HG03571 (cell line): Measurements from ENCODE around the gene MYL3.

Experiments used
- ATAC-seq: cut with Tn5 transposase; IDR thresholded peaks from one replicate; pipeline ENCODE4 v1.9.1; 2021; ENCODE audit not compliant: unreplicated experiment

The MYL3 gene

DNA sequence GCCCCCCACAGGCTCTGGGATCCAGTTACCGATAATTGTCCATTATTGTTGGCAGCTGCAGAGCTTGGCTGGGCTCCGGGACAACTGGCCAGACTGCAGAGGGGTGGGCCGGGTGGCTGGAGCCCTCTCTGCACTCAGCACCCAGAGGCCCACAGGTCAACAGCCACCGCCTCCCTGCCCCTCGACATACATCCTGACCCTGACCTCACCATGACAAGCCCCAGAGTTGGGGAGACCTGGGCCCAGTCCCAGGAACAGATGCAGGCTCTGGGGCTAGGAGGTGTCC lies 36.7 kb upstream of the MYL3 start:
- ATAC-seq = no peak

- no peak for ATAC-seq
Measured at GRCh38 chr3:46899151-46900006, 36.1 kb upstream of the MYL3 start.

GRCh38 chr3:46898321-46899150 lies 35.3 kb upstream of the MYL3 start:
- ATAC-seq = no peak

GRCh38 chr3:46897829-46898320 lies 34.6 kb upstream of the MYL3 start:
- no peak for ATAC-seq

DNA sequence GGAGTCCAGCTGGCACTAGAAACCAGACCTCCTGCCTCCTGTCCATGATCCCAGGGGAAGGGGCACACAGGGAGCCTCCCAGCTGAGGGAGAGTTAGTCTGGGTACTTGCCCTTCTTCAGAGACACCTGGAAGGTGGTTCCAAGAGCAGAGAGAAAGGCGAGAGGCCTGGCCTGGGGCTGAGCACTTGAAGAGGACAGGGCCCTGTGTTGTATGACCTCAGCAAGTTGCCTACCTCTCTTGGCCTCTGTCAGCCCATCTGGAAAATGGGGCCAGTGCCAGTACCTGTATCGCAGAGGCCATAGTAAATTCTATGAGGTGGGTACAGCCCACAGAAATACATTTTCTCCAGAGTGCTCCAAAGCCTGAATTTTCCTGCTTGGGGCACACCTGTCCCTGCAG lies 33.8 kb upstream of the MYL3 start:
- no peak for ATAC-seq

GRCh38 chr3:46896386-46896785 lies 33.1 kb upstream of the MYL3 start:
- ATAC-seq = no peak

- ATAC-seq = no peak
Measured at GRCh38 chr3:46895761-46896160, 32.5 kb upstream of the MYL3 start.

DNA sequence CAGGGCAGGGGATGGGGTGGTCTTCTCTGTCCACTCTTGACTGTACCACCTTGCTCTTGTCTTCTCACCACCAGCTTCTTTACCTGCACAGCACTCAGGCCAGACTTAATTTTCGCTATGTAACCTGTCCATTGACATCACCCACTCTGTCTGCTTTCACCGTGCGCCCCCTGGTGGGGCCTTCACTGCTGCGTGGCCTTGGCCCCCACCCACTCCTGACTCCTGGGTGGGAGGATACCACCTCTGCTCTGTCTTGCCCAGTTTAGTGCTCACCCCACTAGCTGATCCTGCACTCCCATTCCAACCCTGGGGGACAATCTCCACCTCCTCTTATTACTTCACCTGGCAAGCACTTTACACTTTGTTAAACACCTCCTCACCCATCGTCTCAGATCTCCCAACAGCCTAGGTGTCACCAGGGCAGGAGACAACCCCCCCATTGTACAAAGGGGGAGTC lies 32.0 kb upstream of the MYL3 start:
- no peak for ATAC-seq

DNA sequence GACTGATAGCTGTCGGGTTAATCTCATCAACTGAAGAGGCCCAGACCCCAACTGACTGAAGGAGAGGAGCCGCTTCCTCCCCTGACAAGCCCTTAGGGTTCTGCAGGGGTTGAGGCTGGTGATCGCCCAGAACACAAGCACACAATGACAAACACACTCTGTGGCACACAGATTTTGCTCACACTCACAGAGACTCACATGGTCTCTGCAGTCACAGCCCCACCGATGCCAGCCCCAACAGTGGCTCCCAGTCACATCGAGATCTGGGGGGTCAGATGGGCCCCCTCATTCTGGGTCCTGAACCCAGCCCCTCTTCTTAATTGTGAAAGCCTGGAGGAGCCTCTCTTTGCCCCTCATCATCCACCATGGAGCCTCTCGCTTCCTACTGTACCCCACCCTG lies 31.0 kb upstream of the MYL3 start:
- no peak for ATAC-seq

DNA sequence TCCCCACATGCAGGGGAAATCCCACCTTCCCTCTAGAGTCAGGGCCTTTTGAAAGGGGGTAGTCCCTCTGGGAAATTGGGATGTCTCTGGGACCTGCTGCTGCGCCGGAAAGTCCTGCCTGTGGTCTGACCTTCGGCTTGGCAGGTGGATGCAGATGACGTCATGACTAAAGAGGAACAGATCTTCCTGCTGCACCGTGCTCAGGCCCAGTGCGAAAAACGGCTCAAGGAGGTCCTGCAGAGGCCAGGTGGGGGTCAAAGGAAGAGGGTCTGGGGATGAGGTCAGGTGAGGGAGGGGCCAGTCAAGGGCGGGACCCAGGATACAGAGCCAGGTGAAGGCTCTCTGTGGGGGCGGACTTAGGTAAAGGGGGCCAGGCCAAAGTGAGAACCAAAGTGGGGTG lies 30.5 kb upstream of the MYL3 start:
- no peak for ATAC-seq

DNA sequence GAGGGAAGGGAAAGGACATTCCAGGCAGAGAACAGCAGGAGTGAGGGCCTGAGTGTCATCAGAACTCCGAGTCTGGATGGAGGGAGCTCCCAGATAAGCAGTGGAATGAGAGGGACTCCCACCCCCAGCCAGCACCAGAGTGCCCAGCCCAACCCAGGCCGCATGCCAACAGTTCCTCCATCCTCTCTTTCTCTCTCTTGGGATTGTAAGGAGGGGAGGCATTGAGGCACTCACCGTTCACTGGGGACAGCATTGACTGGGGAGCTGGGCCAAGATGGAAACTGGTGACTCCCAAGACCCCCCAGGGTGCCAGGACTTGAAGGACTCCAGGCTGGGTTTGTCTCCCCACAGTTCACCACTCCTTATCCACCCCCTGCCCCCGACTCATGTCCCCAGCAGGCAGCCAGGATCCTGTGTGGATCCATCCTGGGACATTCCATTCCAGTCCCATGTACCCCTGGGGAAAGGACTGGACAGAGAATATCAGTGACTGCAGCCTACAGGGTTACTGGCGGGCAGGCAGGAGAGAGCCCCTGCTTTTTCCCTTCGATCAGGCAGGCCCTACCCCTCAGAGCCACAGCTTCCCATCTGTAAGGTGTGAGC lies 30.0 kb upstream of the MYL3 start:
- ATAC-seq = no peak

DNA sequence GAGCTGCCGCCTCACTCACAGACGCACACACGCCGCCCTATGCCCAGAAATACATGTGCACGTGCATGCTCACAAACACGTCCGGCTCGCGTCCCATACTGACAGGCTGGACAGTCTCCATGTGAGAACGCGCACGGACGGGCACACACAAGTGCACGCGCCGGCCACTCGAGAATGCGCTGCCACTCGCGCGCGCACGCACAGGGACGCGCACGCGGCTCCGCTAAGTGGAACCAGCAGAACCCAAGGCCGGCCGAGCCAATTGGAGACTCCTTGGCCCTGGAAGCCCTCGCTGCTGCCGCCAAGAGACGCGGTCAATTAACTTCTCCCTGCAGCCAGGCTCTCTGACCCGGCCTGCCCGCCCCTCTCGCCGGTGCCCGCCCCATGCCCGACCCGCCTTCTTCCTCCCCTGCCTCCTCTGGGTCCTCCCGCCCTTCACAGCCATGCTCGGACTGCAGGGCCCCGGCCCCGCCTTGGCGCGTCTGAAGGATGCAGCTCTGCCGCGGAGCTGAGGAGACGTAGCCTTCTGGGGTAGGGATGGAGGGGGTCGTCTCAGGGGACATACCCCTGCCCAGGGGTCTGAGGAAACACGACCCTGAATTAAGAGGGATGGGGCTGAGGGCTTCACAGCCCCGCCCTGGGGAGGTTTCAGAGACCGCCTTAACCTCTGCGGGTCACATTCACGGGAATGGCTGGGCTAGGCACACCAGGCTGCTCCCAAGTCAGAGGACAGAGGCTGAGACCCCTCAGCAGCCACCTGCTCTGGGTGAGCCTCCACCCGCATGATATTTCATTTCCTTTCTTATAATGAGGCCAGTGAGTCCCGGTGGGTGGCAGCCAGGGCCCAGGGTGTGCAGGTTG lies 29.3 kb upstream of the MYL3 start:
- no peak for ATAC-seq

DNA sequence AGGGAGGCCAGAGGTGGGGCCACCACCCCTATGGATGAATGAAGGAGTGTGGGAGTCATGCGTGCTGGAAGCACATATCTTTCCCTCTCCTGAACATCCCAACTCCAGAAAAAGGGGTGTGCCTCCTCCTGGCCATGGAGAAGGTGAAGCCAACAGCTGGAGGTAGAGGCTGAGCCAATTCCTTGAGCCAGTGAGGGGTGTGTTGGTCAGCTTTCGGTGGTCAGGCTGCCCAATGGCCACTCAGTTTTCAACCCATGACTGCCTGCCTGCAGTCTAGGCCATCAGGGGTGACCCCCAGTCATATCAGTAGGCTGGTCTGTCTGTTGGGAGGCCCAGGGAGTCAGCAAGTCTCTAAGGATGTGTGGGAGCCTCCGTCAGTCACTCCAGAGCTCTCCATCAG lies 27.9 kb upstream of the MYL3 start:
- ATAC-seq = no peak

- ATAC-seq = no peak
Measured at GRCh38 chr3:46890132-46890531, 26.9 kb upstream of the MYL3 start.

DNA sequence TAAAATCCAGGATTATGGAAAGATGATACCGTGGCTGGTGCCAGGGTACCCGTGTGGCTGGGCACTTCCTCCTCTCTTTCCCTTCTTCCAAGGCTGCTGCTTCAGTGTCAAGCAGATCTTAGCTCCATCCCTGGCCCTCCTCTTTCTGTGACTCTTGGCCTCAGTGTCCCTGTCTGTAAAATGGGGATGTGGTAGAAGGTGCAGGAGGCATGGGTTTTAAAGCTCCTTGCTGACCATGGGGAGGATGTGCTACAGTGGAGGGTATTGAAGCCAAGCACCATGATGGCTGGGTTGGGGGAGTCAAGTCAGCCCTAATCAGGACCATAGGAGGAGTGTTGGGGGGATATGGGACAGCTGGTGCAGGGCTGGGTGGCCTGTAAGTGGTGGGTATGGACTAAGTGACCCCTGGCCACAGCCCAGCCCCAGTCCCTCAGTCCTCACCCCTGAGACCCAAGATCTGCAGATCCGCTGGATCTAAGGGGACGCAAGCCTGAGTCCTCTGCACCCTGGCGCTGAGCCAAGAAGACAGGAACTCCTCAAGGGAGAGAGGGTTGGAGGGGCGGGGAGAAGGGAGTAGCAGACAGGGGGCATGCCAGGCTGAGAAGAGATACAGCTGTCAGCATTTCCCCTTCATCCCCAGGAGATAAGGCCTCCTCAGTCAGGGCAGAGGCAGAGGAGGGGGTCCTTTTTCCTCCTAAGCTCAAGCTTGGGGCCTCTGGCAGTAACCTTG lies 26.3 kb upstream of the MYL3 start:
- no peak for ATAC-seq

DNA sequence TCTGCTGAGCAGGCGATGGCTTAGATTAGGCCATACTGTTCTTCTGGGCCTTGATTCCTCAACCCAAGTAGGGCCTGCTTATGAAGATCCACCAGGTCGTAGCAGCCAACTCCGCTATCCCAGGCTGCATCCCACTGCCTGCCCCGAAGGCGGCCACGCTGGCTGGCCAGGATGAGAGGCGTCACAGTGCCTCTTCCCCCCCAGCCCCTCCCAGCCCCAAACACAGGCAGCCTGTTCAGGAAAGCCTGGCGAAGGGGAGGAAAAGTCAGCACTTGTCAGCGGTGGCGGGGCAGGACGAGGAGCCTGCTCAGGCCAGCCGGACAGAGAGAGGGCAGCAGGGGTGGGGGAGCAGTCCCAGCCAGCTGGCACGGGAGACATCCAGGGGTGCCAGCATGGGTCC lies 25.5 kb upstream of the MYL3 start:
- ATAC-seq = no peak

DNA sequence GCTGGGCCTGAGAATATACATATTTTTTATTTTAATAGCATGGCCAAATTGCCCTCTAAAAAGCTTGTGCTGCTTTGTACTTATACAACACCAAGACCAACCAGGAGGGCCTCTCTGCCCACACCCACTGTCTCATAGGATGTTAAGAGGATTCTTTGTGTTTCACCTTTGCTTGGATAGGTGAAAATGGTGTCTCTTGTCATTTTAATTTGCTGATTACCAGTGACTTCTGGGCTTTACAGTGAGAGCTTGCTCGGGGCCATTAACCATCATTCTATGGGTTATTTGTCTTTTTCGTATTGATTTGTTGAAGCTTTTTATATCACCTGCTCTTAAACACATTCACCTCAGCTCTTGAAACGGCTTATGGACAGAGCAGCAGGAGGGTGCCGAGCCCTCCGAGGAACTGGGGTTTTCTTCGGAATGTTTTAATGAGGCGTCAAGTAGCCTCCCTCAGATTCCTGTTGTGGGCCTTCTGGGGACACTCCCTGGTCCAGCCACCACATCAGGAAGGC lies 24.8 kb upstream of the MYL3 start:
- no peak for ATAC-seq

- no peak for ATAC-seq
Measured at GRCh38 chr3:46885612-46886011, 22.4 kb upstream of the MYL3 start.

GRCh38 chr3:46884929-46885328 lies 21.7 kb upstream of the MYL3 start:
- ATAC-seq = no peak

DNA sequence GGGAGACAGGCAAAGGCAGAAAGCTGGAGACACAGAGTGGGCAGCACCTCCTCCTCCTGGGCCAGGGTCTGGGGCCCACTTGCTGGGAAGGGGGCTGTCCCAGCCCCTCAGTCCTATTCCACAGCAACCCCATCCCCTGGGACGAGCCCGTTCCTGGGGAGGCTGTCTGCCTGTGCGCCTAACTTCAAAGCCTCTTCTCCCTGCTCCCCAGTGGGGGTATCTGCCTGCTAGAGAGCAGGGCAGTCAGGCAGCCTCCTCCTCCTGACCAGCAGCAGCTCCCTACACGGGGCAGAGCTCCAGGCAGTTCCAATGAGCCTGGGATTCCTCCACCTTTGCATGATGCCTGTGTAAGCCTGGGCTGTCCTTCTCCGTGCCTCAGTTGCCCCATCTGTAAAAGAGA lies 21.2 kb upstream of the MYL3 start:
- no peak for ATAC-seq
